GM19351 (cell line): ENCODE results near the gene NSG1.

Experiments
- ATAC-seq: cut with Tn5 transposase; IDR thresholded peaks from one replicate; pipeline ENCODE4 v1.9.1; 2021; ENCODE audit warnings: mild to moderate bottlenecking, moderate library complexity; ENCODE audit not compliant: unreplicated experiment

NSG1 gene

GRCh38 chr4:4368809-4369580, 17.9 kb upstream of the NSG1 start:
- ATAC-seq, result no peak

- ATAC-seq, result no peak
Observed at GRCh38 chr4:4374388-4375098, 12.4 kb upstream of the NSG1 start.

DNA sequence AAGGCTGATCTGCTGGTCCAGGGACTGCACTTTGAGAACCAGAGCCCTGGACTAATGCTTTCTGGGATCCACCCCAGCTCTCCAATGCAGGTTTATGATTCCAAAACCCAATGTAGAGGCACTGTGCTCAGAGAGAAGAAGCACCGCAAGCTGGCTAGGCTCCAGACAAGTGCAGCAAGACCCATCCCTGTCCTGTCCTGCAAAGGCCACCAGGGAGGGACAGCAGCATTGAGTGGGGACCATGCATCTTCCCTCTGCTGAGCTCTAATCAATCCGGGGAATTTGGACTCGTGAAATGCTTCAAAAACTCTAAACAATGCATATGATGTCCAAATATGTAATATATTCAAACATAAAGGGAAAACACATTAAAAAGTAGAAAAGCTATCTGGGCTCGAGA, 10.8 kb upstream of the NSG1 start:
- no peak for ATAC-seq

- no peak for ATAC-seq
Observed at GRCh38 chr4:4377191-4377590, 9.7 kb upstream of the NSG1 start.

- ATAC-seq, result no peak
Observed at GRCh38 chr4:4377732-4378460, 9.0 kb upstream of the NSG1 start.

- no peak for ATAC-seq
Observed at GRCh38 chr4:4379540-4380087, 7.3 kb upstream of the NSG1 start.

GRCh38 chr4:4383085-4383484, 3.8 kb upstream of the NSG1 start:
- no peak for ATAC-seq

GRCh38 chr4:4384837-4385236, 2.1 kb upstream of the NSG1 start:
- no peak for ATAC-seq

DNA sequence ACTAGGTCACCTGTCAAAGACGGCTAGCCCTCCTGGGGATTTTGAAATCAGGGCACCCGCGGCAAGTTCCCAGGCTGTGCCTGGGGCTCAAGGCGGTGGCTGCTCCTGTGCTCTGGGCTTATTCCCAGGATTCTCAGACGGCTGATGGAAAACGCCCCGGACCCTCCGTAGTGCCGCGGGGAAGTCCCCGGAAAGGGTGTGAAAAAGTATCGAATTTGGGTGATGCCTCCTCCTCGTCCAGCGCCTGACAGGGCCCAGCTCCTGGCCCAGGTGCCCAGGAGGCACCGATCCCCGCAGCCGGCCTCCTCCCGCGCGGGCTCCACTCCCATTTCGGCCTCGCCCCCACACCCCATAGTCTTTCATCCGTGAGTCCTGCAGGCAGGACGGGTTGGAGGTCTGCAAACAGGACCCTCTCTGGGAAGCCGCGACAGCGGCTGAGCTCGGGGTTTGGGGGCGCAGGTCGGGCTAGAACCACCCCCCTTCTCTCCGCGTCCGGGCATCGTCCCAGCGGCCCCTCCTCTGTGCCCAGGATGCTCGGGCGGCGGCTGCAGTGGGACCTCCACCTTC, 1.1 kb upstream of the NSG1 start:
- no peak for ATAC-seq

DNA sequence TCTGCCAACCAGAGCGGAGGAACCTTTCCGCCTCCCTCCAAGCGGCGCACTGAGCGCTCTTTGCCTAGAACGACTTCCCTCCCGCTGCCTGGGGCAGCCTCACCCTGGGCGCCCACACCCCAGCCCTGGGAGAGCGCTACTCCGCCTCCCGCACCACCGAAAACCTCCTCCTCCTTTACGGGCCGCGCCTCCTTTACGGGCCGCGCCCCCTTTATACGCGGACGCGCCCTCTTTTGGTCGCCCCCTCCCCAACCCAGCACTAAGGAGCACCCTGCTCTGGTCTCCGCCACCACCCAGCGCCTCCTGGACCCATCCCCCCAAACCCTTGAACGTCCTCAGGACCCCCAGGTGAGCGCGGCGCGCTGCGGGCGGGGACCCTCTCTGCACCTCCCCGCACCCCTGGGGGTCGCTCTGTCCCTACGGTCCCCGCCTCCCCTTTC, 586 bp upstream of the NSG1 start:
- ATAC-seq, result no peak

DNA sequence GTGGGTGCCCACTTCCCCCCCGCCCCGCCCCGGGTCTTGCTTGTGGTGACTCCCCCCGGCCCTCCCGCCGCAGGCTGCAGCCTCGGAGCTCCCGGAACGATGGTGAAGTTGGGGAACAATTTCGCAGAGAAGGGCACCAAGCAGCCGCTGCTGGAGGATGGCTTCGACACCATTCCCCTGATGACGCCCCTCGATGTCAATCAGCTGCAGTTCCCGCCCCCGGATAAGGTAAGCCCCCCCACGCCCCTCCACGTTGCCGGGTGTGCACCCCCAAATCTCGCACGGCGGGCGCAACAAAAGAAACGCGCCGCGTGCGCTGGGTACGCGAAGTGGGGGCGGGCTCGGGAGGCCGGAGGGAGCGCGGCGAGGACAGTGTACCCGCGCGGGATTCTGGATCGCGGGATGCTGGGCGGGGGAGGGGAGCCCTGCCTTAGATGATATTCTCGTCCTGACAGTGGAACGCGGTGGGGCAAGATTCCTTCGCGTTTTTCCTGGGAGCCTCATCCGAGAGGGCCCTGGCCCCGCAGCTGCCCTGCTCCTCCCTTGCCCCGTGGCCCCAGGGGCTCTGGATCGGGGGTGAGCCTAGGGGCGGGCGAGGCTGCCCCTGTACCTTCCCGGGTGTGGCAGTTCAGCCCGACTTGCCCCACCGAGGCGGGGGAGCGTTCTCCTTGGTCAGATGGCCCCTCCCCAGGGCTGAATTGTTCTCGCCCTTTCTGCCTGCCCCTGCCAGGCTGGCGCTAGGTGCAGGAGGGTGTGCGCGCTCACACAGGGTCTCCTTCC, 819 bp downstream of the NSG1 start:
- no peak for ATAC-seq

GRCh38 chr4:4388311-4388790, 1.4 kb downstream of the NSG1 start:
- no peak for ATAC-seq

GRCh38 chr4:4388836-4389575, 2.1 kb downstream of the NSG1 start:
- ATAC-seq, result no peak

- no peak for ATAC-seq
Observed at GRCh38 chr4:4390046-4390445, 3.1 kb downstream of the NSG1 start.

GRCh38 chr4:4390515-4391240, 3.8 kb downstream of the NSG1 start:
- no peak for ATAC-seq

GRCh38 chr4:4391866-4392265, 5.0 kb downstream of the NSG1 start:
- no peak for ATAC-seq

DNA sequence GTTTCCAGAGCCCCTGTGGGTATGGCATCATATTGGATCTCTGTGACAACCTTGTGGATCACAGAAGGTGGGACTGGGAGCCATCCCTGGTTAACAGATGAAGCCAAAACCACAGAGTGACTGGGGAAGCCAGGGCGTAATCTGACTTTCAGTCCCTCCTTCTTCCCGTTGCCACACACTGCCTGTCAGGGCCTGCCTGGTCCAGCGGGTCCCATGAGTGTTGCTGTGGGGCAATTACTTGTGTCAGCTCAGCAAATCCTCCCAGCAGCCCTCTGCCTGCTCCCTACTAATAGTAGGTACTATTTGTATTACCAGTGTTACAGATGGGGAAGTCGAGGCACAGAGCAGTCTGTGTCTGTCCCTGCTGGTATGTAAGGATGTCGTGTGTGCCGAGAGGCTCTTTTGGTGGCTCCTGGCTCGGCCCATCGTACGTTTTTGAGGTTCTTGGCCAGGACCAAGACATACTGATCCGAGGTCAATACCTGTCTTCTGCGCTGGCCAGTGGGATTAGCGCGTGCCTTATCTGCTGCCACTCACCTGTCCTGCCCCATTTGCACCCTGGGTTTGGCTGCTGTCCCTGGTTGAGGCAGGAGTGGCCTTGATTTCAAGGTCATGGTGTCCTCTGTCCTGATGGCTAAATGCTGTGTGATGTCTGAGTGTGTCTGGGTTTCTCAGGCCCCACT, 5.7 kb downstream of the NSG1 start:
- no peak for ATAC-seq

- no peak for ATAC-seq
Observed at GRCh38 chr4:4394644-4395043, 7.7 kb downstream of the NSG1 start.
